Pancreas (tissue), 10 donors: Measurements from ENCODE around the gene C2orf76. TPM values are rescaled to one million over a fixed set of nuclear protein-coding genes. Genes with fewer than 3 reads are reported as not detected.

Source experiments
- ATAC-seq, 4 donors: fragments of 200-7000 bp; cut with Tn5 transposase; one replicate each; pipeline versions ENCODE4 v1.8.0 to v1.9.1; 2020; ENCODE audit warnings: mild to moderate bottlenecking in 4 of 4, moderate library complexity in 4 of 4
- DNase-seq, 6 donors: peaks; one replicate each; pipeline ENCODE4 v3.0.0-alpha.2; 2020
- FAIRE-seq: peaks from 2 replicates; lab custom pipeline; 2012; peaks lifted over from hg19 to GRCh38; lab: Jason Lieb, UNC
- H3K27ac ChIP-seq, 4 donors: fragments of 200-600 bp; sonication (generic); 1 replicate in 3 of 4; 2 replicates in 1 of 4; pipeline versions ENCODE4 v1.5.0 to v1.8.0; 2020
- H3K27me3 ChIP-seq, 4 donors: fragments of 200-600 bp; one replicate each; pipeline ENCODE4 v1.8.0; 2021
- H3K36me3 ChIP-seq, 3 donors: fragments of 200-600 bp; sonication (generic) in 1 of 3; one replicate each; pipeline versions ENCODE4 v1.5.0 to v1.8.0; 2020 to 2021
- H3K4me1 ChIP-seq, 3 donors: fragments of 200-600 bp; one replicate each; pipeline ENCODE4 v1.8.0; 2021
- H3K4me3 ChIP-seq, 4 donors: fragments of 200-600 bp; sonication (generic) in 2 of 4; one replicate each; pipeline versions ENCODE4 v1.5.0 to v1.8.0; 2020 to 2021
- H3K9me3 ChIP-seq, 4 donors: fragments of 200-600 bp; one replicate each; pipeline ENCODE4 v1.8.0; 2021
- WGBS, 2 donors: extraction: QIAGEN DNeasy Blood & Tissue Kit; methylation state at CpG; one replicate each; pipeline ENCODE4 v1.1.7; 2013; 5-methylcytosine and 5-hydroxymethylcytosine counted together
- intact Hi-C, 3 donors: fragments of 100-400 bp; cut with DNase I; formaldehyde crosslinking; loops; one replicate each; pipeline versions ENCODE4 v1.11.1 to v1.14.2; 2022
- polyA plus RNA-seq, 2 donors: library from polyadenylated mRNA; stranded (reverse); fragments of 200-250 nt; gene quantifications; one replicate each; pipeline ENCODE4 v1.2.3, GENCODE V29; 2013
- total RNA-seq, 6 donors: library from RNA; stranded (reverse); fragmentation: NEBNext Ultra II Directional in 4 of 6; extraction: Animal tissue kit (Norgen Biotek cat#: 25700) in 4 of 6; gene quantifications; one replicate each; pipeline versions ENCODE4 v1.2.1 to v1.2.4, GENCODE V29; 2021 to 2023
- TF ChIP-seq, protein P1 (sequence below), 4 donors: fragments of 200-600 bp; sonication (generic) in 3 of 4; IDR thresholded peaks; one replicate each; pipeline versions ENCODE4 v1.5.0 to v1.8.0; 2021; ENCODE audit warnings: antibody characterized with exemption in 4 of 4
- donor health status: healthy with polysubstance abuse.
- donor health status: DM: no; HTN: no; CAD: no; lungs with moderate emphysema.
- donor health status: DM: no; HTN: no; CAD: no.
- donor health status: control.
- donor health status: control.
- donor health status: Bipolar disorder and iron deficiency.
- donor health status: DM: yes; HTN: yes; CAD: no.
- donor health status: DM: no; HTN: no; CAD: no.
- donor health status: DM: no; HTN: no; CAD: no.
- donor health status: DM: yes; HTN: yes; CAD: no.

The C2orf76 gene
- total and polyA plus RNA-seq, 8 donors, result 3.8 to 12.0 (median 5.6) TPM

GRCh38 chr2:119257198-119257597, 109.4 kb downstream of the C2orf76 start:
- intact Hi-C loops, result no loop called here
- Histone ChIP-seq H3K27ac (no peak overlapping the region), H3K36me3 (no peaks in the 10 kb centered on the region), H3K4me3 (no peak overlapping the region), H3K4me1 (no peaks in the 10 kb centered on the region), H3K9me3 (no peaks in the 10 kb centered on the region), H3K27me3 (no peaks in the 10 kb centered on the region)
- DNase-seq (no peak), FAIRE-seq (no peak), ATAC-seq (no peak)
- TF ChIP-seq, protein P1, sequence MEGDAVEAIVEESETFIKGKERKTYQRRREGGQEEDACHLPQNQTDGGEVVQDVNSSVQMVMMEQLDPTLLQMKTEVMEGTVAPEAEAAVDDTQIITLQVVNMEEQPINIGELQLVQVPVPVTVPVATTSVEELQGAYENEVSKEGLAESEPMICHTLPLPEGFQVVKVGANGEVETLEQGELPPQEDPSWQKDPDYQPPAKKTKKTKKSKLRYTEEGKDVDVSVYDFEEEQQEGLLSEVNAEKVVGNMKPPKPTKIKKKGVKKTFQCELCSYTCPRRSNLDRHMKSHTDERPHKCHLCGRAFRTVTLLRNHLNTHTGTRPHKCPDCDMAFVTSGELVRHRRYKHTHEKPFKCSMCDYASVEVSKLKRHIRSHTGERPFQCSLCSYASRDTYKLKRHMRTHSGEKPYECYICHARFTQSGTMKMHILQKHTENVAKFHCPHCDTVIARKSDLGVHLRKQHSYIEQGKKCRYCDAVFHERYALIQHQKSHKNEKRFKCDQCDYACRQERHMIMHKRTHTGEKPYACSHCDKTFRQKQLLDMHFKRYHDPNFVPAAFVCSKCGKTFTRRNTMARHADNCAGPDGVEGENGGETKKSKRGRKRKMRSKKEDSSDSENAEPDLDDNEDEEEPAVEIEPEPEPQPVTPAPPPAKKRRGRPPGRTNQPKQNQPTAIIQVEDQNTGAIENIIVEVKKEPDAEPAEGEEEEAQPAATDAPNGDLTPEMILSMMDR (IDR thresholded peaks at IDR 0.05), result no peak
- 91 to 94% methylated on average over 9 of the region's 9 CpGs for WGBS, 2 donors

- TF ChIP-seq, protein P1 (IDR thresholded peaks at IDR 0.05), result no peak
- Histone ChIP-seq H3K9me3 (no peaks in the 10 kb centered on the region), H3K4me1 (no peaks in the 10 kb centered on the region), H3K36me3 (no peaks in the 10 kb centered on the region), H3K27ac (no peak overlapping the region), H3K27me3 (no peaks in the 10 kb centered on the region), H3K4me3 (no peak overlapping the region)
- no peak for FAIRE-seq
- intact Hi-C loops, result no loop called here
- 93 to 97% methylated on average over 2 of the region's 2 CpGs for WGBS, 2 donors
- no peak for DNase-seq
- ATAC-seq, result no peak
These were observed 110.1 kb downstream of the C2orf76 start for GRCh38 chr2:119256582-119256921.

DNA sequence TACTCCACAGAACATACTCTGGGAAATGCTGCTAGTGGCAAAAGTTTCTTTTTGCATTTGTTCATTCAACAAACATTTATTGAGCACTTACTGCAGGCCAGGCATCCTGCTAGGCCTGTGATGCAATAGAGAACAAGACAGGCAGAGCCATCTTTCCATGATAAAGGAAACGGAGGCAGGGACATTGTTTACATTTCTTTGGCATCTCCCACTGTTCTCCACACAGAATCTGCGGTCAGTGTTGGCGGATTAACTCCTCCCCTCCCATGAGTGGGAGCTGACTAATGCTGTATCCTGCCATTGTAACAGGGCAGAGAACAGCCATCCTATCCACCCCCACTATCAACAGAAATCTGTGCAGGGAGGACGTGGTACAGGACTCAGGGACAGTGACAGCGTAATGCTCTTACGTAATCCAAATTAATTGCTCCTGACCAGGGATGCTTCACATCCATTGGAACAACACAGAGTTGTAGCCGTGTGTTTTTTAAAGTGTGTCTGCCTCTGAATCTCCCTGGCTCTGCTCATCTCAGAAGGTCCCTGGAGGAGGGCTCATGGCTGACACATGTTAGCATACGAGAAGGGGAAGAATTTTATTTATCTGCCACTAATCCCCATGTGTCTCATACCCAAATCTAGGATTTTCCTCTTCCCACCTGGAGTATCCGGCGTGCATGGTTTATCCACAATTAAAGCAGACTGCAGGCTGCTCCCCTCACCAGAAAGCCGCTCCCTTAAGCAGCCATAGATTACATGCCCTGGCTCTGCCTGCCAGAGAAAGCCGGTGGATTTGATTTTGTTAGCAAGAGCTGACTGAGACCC, 110.7 kb downstream of the C2orf76 start:
- TF ChIP-seq, protein P1 (IDR thresholded peaks at IDR 0.05), result no peak
- Histone ChIP-seq H3K27ac (no peak overlapping the region), H3K9me3 (no peaks in the 10 kb centered on the region), H3K4me3 (no peak overlapping the region), H3K4me1 (no peaks in the 10 kb centered on the region), H3K27me3 (no peaks in the 10 kb centered on the region), H3K36me3 (no peaks in the 10 kb centered on the region)
- no peak for DNase-seq
- WGBS, 2 donors, result 74 to 78% methylated on average over 12 of the region's 12 CpGs
- intact Hi-C loops, result no loop called here
- ATAC-seq, result peak in 1 of 4 donors; percentile 18
- no peak for FAIRE-seq

DNA sequence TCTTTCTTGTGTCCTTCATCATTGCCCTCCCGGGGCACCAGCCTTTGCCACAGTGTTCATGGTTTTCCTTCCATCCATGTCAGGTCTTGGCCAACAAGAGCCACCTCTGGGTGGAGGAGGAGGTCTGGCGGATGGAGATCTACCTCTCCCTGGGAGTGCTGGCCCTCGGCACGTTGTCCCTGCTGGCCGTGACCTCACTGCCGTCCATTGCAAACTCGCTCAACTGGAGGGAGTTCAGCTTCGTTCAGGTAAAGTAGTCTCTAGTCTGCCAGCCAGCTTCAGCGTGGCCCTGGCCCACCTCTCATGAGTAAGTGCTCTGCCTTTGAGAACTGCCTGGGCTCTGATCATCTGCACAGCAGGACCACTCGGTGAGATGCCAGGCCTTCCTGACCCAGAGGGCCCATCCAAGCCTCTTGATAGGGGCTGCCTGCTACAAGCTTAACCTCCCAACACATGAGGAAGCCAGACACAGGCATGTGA, 112.0 kb downstream of the C2orf76 start:
- FAIRE-seq, result no peak
- no peaks in the 10 kb centered on the region for H3K27me3 ChIP-seq
- H3K9me3 ChIP-seq, result no peaks in the 10 kb centered on the region
- no peak overlapping the region for H3K4me3 ChIP-seq
- DNase-seq, result no peak
- WGBS, 2 donors, result 94 to 97% methylated on average over 10 of the region's 10 CpGs
- TF ChIP-seq, protein P1 (IDR thresholded peaks at IDR 0.05), result no peak
- H3K27ac ChIP-seq, result no peak overlapping the region
- intact Hi-C loops, result no loop called here
- no peak for ATAC-seq
- H3K36me3 ChIP-seq, result no peaks in the 10 kb centered on the region
- no peaks in the 10 kb centered on the region for H3K4me1 ChIP-seq
